GM18498 (cell line): ENCODE results near the gene GORAB.

Experiments used
- ATAC-seq: cut with Tn5 transposase; IDR thresholded peaks from one replicate; pipeline ENCODE4 v1.9.1; 2021; ENCODE audit warnings: mild to moderate bottlenecking, moderate library complexity; ENCODE audit not compliant: unreplicated experiment

GORAB gene, protein sequence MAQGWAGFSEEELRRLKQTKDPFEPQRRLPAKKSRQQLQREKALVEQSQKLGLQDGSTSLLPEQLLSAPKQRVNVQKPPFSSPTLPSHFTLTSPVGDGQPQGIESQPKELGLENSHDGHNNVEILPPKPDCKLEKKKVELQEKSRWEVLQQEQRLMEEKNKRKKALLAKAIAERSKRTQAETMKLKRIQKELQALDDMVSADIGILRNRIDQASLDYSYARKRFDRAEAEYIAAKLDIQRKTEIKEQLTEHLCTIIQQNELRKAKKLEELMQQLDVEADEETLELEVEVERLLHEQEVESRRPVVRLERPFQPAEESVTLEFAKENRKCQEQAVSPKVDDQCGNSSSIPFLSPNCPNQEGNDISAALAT

DNA sequence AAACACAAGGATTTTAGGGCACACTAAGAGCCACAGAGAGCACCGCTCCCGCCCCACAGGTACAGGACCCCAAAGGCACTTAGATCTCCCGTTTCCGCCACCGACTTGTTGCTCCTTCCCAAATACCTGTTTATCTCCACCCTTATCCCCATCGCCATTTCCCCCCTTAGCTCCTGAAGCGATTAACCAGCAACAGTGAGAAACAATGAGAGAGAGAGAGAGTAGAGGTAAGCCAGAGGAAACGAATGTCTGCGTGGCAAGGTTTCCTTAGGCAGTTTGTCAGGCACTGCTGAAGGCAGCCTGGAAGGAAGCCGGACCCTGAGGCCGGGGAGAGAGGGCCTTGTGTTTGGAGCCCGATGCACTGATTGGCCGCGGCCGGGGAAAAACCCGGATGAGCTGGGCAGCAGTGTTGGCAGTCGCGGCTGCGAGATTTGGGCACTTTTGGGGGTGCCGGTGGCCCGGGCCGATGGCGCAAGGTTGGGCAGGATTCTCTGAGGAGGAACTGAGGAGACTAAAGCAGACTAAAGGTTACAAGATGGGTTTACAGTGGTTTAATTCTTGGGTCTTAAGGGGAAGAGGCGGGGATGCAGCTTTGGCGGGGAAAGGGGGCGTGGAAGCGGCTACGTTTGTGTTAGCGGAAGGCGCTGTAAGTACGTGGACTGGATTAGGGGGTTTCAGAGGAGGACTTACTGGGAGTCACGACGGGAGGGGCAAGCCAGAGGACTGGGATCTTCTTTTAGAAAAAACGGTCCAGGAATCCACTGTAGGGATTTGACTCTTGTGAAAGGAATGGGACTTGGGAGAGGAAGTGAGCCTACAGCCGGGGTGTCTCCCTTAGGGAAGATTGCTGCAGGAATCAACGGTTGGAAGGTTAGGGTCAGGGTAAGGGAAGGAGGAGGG lies at the start of gene GORAB:
Gene GORAB, plus strand, starts transcription at position 409 of the 900 bp plus-strand sequence. Its CDS starts 58 bp downstream, at position 467.
- peak; percentile 99 for ATAC-seq

DNA sequence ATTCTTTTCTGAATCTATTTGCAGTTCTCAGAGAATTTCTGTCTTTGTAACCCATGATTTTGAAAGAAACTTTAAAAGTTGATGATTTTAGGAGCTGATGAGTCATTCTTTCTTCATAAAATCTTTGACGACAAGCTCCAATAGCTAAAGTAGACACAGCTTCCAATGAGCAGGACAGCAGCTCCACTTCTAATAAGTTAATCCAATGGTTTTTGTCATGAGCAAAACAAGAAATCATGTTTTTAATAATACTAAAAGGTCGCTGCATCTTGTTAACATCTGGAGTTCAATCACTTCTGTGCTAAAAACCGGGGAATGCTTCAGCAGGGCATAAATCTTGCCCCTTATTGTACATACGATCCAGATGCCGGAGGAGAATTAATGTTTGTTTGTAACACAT lies 48.9 kb upstream of the GORAB start:
- no peak for ATAC-seq

DNA sequence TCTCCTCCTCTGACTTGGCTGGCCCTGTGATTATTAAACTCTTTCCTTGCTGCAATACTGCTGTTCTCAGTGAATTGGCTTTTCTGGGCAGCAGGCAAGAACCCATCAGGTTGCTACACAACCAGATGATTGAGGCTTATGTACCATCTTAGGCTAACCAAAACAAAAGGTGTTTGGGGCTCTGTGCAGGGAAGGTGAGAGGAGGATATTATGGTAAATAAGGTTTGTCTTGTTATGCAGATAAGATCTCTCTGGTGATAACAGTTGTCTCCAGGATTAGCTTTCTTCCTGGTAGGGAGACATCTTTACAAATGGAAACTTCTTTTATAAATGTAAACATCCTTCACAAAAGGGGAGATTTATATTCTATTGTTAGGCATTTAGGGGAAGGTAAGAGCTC lies 44.5 kb upstream of the GORAB start:
- no peak for ATAC-seq

DNA sequence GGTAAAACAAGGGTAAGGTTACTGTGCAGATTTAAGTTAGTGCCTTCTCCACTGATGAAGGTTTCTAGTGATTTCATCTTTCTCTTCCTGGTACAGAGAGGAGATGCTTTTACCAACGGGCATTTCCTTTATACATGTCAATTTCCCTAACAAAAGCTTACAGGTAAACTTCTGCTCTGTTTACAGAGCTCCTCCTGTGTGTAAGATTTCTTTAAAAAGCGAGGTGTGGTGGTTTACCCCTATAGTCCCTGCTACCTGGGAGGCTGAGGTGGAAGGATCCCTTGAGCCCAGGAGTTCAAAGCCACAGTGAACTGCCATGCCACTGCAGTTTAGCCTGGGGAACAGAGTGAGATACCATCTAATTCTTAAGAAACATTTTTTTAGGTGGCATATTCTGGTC lies 40.7 kb upstream of the GORAB start:
- no peak for ATAC-seq

DNA sequence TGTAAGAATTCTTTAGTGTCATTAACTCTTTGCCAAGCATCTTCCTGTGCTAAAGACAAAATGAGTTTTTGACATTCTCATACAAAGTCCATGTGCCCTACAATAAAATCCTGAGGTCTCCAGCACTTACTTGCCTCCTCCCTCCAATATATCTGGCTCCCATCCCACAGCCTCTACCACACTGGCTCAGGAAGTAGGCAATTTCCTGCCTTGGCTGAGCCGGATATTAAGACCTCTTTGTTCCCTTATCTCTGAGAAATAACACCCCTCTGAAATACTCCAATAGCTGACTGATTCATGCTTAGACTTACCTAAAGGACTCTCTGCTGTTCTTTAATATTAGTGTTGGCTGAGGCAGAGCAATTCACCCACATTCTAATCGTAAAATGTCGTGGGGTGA lies 37.6 kb upstream of the GORAB start:
- no peak for ATAC-seq

DNA sequence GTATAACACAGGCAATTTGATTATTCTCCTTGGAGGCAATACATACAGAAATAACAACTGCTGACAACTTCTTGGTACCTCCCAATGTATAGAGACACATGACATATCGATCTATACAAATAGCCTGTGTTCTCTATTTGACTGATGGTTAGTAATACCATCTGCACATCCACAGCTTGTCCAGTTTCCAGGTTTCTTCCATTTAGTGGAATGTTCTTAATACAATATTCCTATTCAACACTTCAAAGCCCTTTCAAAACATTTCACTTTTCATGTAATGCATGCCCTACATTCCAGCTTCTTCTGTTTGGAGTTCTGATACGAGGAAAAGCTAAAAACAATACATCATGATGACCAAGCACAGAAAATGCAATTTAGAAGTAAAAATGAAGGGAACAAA lies 37.0 kb upstream of the GORAB start:
- ATAC-seq = no peak

DNA sequence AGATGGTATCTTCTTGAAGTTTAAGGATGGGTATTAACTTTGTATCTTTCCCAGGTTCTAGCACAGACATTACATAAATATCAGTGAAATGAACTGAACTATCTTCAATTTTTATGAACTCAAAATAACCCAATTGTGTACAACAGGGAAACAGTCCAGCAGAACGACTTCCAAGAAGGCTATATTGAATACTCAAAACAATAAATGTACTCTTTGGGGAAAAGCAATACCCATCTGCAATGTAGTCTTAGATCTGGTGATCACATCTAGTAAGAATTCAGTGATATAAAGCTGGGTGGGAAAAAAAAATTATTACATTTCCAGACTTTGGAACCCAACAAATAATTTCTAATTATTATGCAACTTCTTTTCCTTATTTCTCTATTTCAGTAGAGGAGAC lies 33.1 kb upstream of the GORAB start:
- ATAC-seq = no peak

DNA sequence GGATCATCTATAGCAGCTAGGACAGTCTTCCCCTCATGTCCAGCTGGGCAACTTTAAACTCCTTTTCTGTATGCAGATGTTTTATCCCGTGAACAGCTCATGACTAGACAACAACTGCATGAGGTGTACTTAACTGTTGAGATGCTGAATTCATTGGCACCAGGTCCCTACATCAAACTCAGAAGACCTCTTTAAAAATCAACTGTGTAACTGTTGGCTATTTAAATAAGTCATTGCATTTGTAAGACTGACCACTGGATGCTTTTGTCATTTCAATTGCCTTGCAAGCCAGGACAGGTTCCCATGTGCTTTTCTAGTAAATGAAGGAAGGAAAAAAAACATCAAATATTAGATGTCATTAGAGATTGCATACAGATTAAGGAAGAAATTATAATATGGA lies 28.3 kb upstream of the GORAB start:
- ATAC-seq = no peak

DNA sequence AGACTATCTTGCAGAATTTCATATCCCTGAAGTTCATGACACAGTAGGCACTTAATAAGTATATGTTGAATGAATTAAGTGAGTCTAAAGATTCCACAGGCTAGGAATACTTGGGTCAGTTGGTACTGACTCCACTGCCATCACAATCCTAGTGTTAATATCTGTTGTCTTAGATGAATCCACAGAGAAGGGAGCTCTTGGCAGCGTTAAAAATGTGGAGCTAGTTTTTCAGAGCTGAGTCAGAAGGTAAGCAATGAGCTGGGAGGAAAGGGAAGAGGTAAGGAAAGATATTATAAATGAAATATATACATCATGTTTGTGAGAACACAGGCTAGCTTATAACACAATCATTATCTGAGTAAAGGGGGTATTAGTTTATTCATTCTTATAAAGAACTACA lies 21.8 kb upstream of the GORAB start:
- no peak for ATAC-seq

DNA sequence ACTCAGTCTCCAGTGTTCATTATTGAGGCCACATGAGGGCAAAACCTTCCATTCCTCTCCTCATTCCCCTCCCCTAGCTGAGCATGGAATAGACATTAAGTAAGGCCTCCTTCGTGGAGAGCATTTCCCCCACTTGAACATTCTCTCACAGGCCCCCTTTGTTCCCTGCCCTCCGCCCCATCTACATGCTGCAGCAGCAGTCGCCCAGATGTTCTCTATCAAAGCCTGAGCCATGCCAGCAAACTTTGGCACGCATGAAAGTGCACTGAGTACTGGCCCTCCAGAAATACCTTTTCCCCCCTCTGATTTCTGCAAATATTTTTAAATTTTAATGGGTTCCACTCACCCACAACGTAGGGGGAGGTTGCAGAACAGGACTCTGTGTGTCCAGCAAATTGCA lies 20.9 kb upstream of the GORAB start:
- ATAC-seq = no peak

DNA sequence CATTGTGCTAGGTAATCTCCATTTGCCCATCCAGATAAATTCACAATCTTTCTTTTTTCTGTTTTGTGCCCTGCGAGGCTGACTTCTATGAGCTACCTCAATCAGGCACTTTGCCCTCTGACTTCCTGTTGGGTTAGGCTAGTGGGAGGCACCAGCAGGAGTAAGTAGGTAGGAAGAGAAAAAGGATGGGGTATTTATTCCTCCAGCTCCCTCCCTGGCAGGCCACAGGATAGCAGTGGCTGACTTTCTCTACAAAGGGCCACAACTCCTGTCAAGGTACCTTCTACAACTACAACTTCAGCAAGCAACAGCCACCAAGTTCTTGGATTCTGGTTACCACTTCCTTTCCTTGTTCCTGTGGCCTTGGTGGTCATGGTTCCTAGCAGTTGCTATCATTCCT lies 18.8 kb upstream of the GORAB start:
- no peak for ATAC-seq

DNA sequence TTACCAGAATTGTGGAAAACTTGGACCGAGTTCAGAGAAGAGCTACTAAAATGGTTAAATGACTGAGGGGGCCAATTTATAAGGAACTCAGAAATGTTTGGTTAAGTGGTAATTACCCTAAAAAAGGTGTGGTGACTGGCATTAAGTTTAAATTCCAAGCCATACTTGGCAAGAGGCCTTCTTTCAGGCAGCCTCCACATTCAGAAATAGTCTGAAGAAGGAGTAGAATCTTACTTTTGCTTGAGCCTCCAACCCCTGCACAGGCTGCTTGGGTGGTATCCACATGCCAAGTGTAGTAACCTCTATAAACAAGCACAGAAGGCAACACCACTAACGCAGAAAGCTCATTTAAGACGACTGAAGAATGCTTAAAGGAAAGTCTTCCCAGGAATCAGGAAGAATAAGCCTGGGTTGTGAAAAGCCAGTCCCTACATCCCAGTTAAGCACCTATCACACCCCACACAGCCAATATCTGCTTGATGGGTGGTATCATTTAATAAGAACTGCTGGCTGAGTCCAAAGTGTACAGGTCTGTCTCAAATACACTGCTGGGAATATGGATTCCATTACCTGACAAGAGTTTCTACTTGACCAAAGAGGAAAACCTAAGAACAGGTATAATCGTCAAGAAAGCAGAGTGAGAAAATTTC lies 13.7 kb upstream of the GORAB start:
- ATAC-seq = no peak

DNA sequence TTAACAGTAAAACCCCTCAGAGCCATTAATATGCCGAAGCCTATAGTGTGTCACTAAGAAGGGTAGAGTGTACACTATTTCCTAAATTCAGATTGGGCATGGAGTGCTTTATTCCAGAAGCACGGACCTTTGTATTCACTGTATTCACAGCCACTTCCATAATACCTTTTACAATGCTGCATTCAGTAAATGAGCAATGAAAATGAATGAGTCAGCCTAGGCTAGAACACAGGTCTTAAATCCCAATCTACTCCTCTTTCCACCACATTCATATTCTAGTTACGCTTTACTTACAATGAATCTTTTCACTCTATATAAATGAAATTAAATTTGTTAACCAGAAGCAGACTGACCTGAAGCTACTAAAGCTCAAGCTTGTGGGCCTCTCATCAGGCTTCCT lies 13.0 kb upstream of the GORAB start:
- no peak for ATAC-seq

DNA sequence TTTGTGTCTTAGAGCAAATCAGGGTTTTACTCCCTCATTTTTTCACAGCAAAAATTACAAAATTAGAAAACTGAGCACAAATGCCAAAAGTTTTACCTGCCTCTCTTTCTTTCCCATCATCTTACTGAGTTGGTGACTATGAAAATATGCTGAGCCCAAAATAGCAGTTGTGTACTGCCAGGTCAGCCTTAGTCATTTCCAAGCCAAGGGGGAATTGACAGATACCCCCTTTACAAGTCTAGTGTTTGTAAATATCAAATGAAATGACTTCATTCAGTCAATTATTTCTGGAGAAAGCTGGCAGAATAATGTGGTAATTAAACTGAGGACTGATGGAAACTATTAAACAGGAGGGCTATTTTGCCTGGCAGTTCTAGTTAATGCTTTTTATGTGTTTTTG lies 11.4 kb upstream of the GORAB start:
- no peak for ATAC-seq

DNA sequence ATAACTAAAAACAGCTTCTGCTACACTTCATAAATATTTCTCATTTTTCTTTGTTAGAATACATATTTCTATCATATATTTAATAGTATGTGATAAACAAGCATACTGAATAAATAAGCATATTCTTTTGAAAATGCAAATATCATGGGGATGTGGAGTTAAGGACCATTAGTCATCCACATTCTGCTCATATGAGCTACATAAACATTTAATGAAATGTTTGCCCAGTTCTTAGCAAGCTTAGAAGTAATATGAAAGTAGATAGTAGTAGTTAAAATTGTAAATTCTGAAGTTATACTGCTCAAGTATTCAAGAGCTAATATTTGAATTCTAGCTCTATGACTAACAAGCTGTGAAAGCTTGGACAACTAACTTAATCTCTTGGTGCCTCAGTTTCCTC lies 10.1 kb upstream of the GORAB start:
- ATAC-seq = no peak

DNA sequence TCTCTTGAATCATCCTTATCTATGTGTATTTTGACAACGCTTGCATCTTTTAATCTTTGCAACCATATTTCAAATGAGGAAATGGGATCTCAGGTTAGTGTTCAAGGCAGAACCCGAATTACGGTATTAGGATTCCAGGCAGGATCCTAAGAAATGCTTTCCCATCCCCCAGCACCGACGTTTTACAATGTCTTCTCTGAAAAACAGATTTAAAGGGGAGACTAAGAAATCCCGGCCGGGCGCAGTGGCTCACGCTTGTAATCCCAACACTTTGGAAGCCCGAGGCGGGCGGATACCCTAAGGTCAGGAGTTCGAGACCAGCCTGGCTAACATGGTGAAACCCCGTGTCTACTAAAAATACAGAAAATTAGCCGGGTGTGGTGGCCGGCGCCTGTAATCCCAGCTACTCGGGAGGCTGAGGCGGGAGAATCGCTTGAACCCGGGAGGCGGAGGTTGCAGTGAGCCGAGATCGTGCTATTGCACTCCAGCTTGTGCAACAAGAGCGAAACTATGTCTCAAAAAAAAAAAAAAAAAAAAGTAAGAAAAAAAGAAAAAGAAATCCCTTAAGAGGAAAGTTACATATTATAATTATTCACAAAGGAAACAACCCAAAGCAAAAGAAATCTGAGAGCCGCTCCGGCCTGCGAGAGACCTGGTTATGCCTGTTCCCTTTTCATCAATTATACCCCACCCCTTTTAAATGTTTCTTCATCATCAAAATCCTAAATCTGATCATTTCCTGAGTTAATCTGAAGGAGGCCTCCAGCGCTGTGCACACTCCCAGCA lies 801 bp upstream of the GORAB start:
- no peak for ATAC-seq

DNA sequence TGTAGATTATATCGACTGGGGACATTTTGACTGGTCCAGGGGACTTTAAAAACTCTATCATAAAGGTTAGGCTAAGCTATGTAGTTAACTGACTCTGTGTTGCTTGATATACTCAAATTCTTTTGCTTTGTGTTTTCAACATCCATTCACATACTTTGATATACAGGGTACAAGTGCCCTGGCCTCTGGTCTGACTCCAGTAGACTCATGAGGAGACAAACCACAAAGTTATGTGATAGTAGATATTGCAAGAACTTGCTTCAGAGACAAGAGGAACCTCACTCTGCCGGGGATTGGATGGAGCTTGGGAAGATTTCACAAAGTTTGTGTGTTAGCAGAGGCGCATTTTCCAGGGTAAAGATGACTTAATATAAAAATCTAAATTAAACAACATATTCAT lies 1.3 kb downstream of the GORAB start:
- no peak for ATAC-seq

DNA sequence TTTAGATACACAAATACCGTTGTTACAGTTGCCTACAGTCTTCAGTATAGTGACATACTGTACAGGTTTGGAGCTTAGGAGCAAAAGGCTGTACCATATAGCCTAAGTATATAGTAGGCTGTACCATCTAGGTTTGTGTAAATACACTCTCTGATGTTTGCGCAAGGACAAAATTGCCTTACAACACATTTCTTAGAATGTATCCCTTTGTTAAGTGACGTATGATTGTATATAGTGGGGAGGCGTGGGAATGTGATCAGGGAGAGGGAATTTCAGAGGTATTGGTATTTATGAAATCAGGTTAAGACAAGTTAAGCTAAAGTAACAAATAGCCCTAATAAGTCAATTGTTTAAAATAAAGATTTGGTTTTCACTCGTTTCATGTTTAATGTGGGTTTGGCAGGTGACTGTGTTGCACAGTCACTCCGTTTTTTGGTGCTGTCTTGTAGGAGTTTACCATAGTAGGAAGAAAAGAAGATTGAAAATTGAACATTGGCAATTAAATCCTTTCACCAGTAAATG lies 2.7 kb downstream of the GORAB start:
- ATAC-seq = no peak

DNA sequence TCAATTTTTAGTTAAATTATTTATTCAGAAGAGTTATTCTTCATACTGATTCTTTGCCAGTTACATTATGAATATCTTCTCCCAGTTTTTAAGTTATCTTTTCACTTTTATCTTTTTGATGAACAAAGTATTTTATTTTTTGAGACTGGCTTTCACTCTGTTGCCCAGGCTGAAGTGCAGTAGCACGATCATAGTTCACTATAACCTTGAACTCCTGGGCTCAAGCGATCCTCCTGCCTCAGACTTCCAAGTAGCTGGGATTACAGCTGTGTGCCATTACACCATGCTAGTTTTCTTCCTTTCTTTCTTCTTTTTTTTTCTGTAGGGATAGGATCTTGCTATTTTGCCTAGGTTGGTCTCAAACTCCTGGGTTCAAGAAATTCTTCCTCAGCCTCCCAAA lies 3.5 kb downstream of the GORAB start:
- no peak for ATAC-seq

DNA sequence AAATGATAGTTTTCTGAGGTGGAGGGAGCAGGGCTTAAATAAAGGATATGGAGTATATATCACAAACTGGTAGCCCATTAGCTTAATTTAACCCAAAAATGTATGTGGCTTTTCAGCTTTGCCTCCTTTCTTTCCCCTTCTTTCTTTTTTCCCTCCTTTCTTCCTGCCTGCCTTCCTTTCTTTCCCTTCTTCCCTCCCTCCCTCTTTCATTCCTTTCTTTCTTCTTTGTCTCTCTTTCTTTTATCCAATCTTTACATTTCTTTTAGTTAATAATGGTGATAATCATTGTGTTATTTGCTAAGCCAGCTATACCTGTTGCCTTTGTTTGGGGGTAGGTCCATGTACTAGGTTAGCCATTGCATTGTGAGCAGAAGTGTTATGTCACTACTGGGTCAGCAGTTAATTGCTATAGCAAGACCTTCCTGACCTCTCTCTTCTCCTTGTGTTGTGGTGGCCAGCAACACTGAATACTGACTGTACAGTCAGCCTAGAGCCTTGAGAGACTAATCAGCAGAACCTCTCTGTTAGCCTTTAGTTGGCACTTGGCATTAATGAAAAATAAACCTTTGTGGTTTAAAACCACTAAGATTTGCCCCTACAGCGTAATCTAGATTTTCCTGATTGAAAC lies 5.1 kb downstream of the GORAB start:
- ATAC-seq = no peak
